ENCODE data around the gene PIEZO2.
"Not testable (repeated sequence)": the region's sequence is repeated elsewhere in the genome, so short reads cannot be mapped to it uniquely, and the experiment has no call there.

Gene PIEZO2

DNA sequence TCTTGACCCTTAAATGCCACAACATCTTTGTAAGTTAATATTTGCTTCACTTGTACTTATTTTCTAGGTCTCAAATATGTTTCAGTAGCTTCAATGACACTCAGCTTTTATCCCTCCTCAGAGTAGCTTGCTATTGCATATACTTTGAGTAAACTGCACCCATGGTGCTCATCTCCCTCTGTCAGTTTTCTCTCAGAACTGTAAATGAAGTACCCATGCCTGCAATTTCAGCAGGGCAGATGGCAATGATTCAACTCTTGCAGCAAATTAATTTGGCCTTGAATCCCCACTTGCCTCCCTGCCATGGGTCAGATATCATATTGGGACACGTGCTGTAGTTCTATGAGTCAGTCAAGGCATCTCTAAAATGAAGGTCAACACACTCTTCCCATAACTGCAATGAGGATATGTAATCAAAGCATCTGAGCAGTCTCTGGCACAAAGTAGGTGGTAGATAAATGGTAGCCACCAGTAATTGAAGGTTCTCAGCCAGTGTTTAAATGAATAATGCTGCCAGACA is 225.8 kb downstream of the PIEZO2 start:
- DNase-seq, result no peak

DNA sequence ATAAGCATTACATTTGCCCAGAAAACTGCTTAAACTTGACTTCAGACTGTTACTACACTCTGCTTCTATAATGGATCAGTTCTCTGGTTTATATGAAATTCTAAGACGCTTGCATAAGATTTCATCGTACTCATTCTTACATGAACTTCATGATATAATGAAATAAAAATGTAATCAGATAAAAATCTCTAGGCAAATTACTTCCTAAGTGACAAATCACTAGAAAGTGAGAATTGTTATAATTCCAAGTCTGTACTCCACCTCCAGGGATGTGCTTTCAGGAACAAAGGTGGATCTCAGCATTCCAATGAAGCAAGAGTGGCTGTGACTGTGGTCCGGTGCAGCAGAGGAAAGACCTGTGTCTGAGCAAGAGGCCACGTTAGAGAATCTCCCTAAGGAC is 226.2 kb downstream of the PIEZO2 start:
- DNase-seq, result no peak

DNA sequence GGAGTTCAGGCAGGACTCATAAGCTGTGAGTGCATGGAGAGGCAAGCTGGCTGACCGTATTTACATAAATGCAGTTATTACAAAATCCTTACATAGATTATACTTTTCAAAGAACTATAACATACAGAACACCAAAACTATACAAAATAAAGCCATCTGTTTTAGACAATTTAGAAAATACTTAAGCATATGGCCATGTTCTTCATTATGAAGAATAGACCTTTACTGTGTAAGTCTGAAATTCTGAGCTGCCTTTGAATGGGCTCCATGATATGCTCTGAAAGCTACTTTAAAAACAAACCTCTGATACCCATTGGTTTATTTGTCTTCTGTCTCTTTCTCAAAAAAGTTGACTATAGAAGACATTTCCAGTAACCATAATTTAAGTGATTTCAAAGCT is 226.7 kb downstream of the PIEZO2 start:
- not testable (repeated sequence) for DNase-seq

DNA sequence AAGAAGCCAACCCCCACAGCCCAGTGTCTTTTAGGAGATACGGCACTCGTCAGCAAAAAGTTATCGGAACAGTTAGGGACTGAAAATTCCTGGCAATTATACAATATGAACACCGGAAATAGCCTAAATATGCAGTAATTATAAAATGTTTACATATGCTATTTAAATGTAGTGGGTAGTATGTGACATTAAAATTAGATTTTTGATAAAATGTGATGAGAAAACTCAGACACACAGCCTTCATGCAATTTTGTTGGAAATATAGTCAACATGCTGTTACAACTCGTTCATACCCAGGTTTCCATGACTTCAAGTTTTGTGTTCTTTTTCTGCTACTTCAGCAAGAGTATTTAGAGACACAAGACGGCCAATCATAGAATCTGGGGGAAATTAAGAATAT is 229.1 kb downstream of the PIEZO2 start:
- DNase-seq, result not testable (repeated sequence)

DNA sequence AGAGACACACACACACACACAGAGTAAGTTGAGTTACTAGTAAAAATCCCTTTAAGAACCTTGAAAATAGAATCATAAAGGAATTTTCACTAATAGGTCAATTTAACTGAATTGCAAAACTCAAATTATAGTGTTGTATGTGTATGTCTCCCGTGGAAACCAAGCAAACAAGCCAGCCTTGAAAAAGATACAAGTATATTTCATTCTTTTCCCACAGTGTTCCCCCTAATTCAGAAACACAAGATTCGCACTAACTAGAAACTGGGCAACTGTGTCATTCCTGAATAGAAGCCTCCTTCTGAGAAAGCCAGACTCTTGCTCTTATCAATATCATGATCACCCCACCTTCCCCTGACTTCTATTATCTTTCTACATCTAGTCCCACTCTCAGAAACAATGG is 229.5 kb downstream of the PIEZO2 start:
- no peak for DNase-seq

DNA sequence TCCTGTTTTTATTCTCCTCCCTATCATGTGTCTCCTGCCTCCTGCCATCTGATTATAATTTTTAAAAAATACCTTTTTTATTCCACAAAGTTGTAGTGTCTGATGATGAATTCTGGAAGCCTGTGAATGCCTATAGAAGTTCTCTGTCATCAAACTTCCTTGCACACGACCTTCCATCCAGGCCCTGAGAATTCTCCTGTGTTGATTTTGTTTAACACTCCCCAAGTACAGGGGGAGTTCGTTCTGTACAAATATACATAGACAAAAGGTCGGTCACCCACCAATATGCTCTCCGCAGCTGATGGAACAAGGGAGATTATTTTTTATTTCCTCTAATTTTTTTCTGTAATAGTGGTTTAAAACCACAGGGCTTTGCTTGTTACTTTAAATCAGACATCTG is 232.5 kb downstream of the PIEZO2 start:
- no peak for DNase-seq

DNA sequence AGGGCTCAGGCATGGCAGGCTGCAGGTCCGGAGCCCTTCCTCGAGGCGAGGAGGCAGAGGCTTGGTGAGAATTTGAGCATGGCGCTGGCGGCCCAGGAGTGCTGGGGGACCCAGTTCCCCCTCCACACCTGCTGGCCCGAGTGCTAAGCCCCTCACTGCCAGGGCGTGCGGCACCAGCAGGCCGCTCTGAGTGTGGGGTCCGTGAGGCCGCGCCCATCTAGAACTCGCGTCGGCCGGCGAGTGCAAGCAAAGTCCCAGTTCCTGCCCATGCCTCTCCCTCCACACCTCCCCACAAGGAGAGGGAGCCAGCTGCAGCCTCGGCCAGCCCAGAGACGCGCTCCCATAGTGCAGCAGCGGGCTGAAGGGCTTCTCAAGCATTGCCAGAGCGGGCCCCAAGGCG is 233.0 kb downstream of the PIEZO2 start:
- DNase-seq, result no peak

DNA sequence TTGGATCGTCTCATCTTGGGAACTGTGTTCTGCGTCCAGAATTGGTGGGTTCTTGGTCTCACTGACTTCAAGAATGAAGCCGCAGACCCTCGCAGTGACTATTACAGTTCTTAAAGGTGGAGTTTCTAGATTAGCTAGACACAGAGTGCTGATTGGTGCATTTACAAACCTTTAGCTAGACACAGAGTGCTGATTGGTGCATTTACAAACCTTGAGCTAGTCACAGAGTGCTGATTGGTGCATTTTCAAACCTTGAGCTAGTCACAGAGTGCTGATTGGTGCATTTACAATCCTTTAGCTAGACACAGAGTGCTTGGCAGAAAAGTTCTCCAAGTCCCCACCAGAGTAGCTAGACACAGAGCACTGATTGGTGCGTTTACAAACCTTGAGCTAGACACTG is 233.6 kb downstream of the PIEZO2 start:
- not testable (repeated sequence) for DNase-seq

DNA sequence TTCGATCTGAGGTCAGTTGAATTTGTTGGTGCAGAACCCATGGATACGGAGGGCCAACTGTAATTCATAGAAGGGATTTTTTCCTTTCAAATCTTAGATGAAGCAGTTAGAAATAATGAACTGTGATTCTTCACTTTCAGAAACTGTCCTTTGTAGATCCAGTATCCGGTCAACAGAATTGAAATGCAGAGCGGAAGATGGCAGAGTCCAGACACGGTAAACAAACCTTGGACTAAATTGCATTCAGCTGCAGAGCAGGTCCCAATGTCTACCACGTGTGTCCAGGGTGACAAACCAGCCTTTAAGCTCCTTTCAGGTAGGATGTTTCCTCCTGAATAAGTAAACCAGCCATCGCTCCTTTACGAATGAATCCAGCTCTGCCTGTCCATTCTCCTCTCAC is 234.8 kb downstream of the PIEZO2 start:
- DNase-seq, result not testable (repeated sequence)

DNA sequence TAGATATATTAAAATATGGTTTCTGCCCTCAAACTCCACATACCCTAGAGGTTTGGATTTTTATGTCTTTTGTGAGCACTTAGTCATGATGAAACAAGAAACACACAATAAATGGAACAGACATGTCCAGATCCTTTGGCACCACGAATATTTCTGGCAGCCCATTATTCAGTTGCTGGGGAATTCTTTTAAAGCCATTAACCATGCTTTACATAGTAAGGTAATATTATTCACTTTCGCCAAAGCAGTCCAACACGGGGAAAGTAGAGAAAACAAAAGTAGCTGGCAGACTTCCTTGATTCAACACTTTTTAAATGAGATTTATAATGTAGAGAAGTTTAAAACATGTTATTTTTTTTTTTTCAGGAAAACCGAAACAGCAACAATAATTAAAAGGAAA is 235.4 kb downstream of the PIEZO2 start:
- no peak for DNase-seq

DNA sequence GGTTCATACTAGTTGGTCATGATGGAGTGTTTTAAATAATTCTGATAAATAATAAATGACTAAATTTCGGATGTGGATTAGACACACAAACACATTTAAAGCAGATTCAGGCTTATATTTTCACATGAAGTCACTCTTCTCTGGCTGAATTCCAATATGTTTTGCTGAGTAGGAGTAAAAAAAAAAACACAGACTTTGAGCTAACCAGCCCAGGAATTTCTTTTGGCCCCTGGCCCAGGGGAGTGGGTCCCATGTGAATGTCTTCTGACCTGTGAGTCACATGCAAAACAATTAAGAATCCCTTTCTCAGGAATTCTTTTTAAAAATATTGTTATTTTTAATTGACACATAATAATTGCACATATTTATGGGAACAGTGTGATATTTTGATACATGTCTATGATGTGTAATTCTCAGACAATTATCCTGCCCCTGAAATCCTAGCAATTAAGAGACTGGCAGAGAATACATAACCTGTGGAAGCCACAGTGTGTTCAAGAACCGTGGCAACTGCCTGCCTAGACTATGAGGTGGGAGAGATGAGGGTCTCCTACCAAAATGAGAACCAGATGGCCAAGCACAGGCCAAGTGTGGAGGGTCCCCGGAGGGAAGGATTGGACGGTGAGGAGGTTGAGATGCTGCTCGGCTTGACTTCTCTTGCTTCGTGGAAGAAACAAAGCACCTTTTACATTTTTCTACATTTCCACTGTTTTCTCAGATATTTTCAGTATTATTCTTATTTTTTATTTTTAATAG is 236.4 kb downstream of the PIEZO2 start:
- no peak for DNase-seq

DNA sequence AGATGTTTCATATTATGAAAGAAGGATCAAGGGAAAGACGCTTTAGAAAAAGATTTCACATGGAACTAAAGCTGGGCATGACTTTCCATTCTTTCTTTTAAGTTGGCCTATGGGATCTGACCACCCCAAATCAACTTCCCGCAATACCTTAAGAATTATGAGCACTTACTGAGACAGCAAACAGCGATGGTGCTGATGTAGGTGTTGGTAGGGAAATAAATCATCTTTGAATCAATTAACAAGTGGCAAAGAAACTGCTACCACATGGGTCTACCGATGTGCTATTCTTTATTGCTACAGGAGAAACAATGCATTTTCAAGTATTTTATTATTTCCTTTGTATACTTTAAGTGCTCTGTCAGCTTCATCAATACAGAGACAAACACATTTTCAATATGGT is 239.6 kb downstream of the PIEZO2 start:
- DNase-seq, result no peak

DNA sequence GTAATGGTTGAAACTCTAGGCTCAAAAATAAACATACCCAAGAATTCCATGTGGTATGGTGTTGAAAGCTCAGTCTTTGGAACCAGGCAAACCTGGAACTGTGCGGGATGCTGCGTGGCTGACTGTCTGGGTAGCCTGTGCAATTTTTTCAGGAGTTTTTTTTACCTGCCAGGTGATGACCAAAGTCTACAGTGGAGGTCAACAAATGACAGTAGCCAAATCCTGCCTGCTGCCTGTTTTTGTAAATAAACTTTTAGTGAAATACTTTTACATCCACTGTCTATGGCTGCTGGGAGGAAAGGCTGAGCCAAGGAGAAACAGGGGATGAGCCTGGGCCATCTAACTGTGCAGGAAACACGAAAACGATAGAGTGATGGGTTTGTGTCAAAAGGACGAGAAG is 240.6 kb downstream of the PIEZO2 start:
- DNase-seq, result no peak

DNA sequence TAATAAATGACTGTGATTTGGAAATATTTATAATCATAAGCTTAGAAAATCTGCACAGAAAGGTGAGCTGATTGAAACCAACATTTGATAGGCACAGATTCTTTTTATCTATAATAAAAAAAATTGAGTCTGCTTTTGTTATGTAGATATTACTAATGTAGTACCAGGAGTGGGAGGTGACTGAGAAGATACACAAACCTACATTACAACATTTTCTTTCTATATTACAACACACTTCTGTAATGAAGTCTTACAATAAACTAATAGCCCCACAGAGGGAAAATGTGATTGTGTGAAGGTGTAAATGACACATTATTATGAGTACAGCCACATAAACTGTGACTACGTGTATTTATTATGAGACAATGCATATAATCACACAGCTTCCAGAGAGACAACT is 241.6 kb downstream of the PIEZO2 start:
- no peak for DNase-seq

DNA sequence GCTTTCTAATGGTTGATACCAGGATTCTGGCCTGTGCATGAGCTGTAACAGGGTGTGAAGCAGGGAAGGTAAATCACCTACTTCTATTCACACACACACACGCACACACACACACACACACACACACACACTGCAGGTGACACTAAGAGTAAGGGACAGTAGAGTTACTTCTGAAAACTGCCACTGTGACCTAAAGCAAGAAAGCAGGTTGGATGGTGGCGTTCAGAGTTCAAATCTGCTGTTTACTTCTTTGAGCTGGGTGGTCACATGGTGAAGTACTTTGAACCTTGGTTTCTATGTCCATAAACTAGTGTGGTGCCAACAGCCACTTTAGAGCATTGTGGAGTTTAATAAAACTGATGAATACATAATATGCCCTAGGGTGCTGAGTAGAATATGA is 248.0 kb downstream of the PIEZO2 start:
- no peak for DNase-seq

DNA sequence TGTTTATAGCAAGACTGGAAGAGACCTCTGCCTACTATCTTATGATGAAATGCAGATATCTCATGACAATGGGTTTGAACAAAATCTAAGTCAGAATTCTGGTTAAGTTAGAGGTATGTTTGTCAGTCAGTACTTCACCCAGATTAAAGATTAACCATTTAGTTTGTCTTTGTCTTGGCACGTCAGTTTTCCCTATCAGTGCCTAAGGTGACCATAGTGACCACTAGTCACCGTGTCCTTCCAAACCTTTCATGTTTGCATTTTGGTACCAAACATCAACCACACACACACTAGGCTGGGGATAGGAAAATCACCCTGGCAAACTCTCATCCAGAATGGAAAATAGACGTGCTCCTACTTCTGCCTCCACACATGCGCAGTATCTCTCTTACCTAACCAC is 248.9 kb downstream of the PIEZO2 start:
- no peak for DNase-seq

DNA sequence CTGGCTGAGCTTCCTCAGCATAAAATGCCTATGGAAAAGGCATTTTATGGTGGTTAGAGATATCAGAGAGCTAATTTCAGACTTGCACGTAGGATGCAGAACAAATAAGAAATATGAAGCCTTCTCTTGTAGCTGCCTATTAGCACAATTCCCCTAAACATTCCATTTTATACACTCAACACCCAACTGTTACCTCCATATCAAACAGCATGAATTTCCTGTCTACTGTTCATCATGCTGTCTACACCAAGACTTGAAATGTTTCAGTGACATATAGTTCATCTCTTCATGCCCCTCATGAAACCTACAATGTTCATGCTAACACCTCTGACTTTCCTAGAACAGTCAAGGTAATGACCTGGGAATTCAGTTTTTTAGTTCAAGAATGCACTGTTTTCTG is 249.9 kb downstream of the PIEZO2 start:
- no peak for DNase-seq

DNA sequence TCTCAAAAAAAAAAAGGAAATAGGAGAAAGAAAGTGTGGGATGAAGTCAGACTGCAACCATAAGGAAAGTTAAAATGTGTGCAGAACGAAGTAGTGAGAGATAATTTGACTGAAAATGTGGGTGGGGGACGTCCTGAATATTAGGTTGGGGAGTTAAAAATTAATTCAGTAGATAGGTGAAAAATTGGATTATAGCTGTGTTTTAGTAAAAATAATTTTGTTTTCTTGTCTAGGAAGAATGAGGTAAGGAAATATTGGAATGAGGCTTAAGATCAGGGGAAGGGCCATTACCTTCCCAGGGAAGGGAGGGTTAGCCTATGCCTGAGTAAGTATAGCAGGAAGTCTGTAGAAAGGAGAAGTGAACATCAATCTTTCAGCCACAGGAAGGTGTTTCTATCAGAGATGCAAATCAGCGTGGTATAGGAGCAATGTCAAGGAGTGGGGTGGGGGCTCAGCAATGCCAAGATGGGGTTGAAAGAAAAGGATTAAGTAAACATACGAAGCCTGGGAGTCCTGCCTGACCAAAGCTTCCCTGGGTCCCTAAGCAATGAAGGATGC is 250.9 kb downstream of the PIEZO2 start:
- DNase-seq, result no peak

DNA sequence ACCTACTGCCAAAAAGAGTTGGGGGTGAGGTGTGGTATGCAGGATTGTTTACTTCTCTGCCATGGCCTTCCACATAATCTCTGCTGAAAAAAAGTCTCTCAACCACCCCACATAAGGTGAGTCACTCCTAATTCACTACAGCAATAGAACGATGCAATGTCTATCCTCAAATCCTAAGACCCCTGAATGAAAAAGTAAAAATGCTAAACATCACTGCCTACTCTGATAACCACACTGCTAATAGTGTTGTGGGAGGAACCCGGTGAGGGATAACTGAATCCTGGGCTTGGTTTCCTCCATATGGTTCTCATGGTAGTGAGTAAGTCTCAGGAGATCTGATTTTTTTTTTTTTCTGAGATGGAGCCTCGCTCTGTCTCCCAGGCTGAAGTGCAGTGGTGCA is 252.5 kb downstream of the PIEZO2 start:
- no peak for DNase-seq

DNA sequence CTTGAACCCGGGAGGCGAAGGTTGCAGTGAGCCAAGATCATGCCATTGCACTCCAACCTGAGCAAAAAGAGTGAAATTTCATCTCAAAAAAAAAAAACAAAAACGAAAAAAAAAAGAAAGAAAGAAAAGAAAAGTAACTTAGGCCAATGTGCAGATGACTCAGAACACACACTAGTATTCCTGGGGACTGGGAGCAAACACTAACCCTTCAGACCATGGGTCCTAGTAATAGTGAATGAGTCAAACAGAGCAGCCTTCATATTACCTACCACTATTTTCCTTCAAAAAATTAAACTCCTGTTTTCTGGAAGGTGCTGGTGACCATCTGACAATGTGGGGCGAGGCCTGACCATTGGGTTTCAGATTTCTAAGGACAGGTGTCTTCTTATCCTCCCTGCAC is 253.4 kb downstream of the PIEZO2 start:
- DNase-seq, result no peak

DNA sequence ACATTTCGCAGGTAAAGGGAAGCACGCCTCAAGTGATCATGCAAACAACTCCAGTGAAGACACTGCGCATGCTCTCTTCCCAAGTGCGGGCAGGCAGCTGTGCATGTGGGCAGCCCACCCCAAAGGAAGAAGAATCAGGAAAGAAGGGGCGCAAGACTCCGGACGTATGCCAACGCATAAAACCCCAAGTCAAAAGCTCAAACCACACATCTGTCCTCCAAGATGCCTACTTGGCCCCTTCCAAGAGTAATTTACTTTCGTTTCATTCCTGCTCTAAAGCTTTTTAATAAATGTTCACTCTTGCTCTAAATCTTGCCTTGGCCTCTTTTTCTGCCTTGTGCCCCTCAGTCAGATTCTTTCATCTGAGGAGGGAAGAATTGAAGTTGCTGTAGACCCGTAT is 254.9 kb downstream of the PIEZO2 start:
- DNase-seq, result no peak

DNA sequence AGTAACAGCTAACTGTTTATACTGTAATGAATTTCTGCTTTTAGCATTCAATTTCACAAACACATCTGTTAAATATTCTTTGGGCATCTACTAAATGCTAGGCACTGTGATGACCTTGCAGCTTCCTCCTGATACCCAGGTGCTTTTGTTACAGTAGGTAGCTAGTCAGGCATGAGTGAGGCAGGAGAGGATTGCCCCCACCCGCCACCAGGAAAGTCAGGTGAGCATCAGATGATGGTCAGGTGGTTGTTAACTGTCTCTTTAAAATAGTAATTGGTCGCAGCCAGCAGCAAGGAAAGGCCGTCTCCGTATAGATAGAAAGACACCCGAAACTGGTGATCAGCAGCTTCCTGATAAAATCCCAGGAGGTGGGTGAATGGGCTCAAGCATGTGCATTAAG is 255.6 kb downstream of the PIEZO2 start:
- DNase-seq, result no peak

DNA sequence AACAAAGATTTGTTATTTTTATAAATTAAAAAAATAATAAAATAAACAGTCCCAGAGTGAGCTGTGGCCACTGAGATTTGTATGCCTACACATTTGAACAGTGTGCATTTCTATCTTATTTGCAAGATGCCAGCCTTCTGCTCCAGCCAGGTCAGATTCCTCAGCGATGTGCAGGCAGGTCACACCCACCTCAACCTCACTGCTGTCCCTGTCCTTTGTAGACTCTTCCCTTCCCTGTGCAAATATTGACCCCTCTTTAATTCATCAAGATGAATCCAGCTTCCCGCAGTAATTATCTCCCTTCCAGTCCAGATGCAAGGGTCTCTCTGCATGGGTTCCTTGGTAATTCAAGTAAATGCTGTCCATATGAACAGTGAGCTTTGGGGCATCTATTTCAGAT is 256.2 kb downstream of the PIEZO2 start:
- DNase-seq, result no peak

DNA sequence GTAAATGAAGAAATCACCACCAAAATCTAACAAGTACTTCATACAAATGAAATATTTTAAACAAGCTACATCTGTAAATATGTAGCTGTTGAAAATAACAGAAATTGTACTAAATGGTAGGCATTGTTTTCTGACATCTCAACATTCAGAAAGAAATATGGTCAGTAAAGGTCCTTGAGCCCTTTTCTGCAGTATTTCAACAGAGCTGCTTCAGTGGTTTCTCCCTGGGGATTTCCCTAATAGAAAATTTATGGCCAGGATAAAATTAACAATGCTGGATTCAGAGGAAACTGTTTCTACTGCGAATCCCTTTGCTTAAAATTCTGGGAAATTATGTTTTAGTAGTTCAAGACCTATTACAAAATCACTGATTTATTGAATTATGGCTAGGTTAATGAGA is 256.6 kb downstream of the PIEZO2 start:
- DNase-seq, result no peak

DNA sequence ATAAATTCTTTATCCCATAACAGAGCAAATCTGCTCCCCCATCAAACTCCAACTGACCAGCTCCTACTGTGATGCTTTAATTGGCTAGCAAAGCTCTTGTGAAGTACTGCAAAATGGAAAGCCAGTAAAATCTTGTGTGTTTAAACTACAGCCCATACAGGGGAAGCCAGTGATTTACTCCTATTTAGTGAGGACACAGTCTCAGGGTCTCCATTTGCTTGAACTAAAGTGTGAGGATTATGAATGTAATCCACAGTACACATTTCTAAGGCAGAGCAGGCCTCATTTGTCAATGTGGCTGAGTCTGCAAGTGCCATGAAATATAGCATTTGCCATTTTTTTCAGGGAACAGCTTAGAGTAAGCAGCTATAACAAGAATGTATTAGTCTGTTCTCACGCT is 259.3 kb downstream of the PIEZO2 start:
- no peak for DNase-seq

Data from NCI-H187 (cell line).